Cardiac fibroblast (primary cell): ENCODE data around the gene ITGA4.

Source experiments
- DNase-seq, 2 donors: peaks; one replicate each; pipeline versions ENCODE4 v3.0.0 to v3.0.0-alpha.2; 2010; ENCODE audit warnings: low read depth in 2 of 2
- H3K4me3 ChIP-seq, 2 donors: replicated peaks in 1 of 2; 1 replicate in 1 of 2; 2 replicates in 1 of 2; pipeline ENCODE4 v1.5.1; 2011; ENCODE audit warnings: low read depth in 2 of 2, low read length in 2 of 2, mild to moderate bottlenecking in 2 of 2, moderate library complexity in 1 of 2
- CTCF ChIP-seq: IDR thresholded peaks from one replicate; pipeline ENCODE4 v1.5.1; 2011; ENCODE audit warnings: low read depth, mild to moderate bottlenecking, low read length, inconsistent platforms

ITGA4 gene

GRCh38 chr2:181578829-181579228 lies 121.6 kb downstream of the ITGA4 start:
- H3K4me3 ChIP-seq: no peak overlapping the region
- no peak for DNase-seq
- TF ChIP-seq CTCF: no peak

- H3K4me3 ChIP-seq: no peak overlapping the region
- no peak for TF ChIP-seq CTCF
- DNase-seq: no peak
Measured at GRCh38 chr2:181581534-181581933, 124.3 kb downstream of the ITGA4 start.

DNA sequence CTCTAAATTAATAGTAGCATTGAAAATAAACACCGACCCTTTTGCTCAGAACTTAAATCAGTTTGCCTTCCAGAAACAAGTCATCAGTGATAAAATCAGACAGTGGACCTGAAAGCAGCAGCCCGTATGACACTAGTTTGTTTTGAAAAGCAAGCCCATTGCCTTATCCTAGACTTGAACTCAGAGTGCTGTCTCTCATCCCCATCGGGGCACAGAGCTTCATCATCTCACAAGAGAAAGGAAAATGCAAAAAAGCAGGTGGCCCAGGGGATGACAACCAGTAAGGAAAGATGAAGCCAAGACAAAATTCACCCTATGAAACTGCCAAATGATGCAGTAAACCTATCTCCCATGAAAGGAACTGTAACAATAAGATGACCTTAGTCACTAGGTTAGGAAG lies 128.5 kb downstream of the ITGA4 start:
- DNase-seq: no peak
- H3K4me3 ChIP-seq: no peak overlapping the region
- no peak for TF ChIP-seq CTCF
